AG04449 (cell line): ENCODE measurements around the gene USP7.

Source experiments
- CTCF ChIA-PET: fragments of 350-600 bp; formaldehyde crosslinking; extraction: SDS; loops from one replicate; lab custom pipeline; 2021; ENCODE audit warnings: antibody characterized with exemption; lab: Yijun Ruan, JAX
- POLR2A ChIA-PET: fragments of 400-600, 350-600 bp; formaldehyde crosslinking; extraction: SDS; loops from one replicate; lab custom pipeline; 2020; ENCODE audit warnings: antibody characterized with exemption, inconsistent platforms; lab: Yijun Ruan, JAX
- DNase-seq: peaks from one replicate; pipeline ENCODE4 v3.0.0-alpha.2; 2010; ENCODE audit warnings: low read depth, low spot score
- H3K4me3 ChIP-seq: 2 replicates; pipeline ENCODE4 v1.5.1; 2011; ENCODE audit warnings: low read depth, mild to moderate bottlenecking, control low read depth, low read length
- CTCF ChIP-seq: IDR thresholded peaks from one replicate; pipeline ENCODE4 v1.5.1; 2011; ENCODE audit warnings: mild to moderate bottlenecking, moderate library complexity, low read length, control low read depth, inconsistent platforms; ENCODE audit not compliant: insufficient read depth; ENCODE audit errors: missing control alignments

Gene USP7

GRCh38 chr16:8937803-8938202 is 25.9 kb downstream of the USP7 start:
- H3K4me3 ChIP-seq = no peak overlapping the region
- DNase-seq = no peak
- CTCF ChIA-PET = interaction anchor here (2.1 to 4.9 kb wide), 3 partner anchors 13 to 70 kb away, joined by 4 to 26 read pairs (median 9); no protein-coding TSS in a partner anchor
- TF ChIP-seq CTCF = no peak
- POLR2A ChIA-PET = interaction anchor here (0.7 kb wide), 1 partner anchor 153 kb away, joined by 3 read pairs; the partner anchor contains the start of gene HAPSTR1

- CTCF ChIA-PET = interaction anchor here (0.9 to 4.9 kb wide), 13 partner anchors 9 to 198 kb away, joined by 3 to 26 read pairs (median 4); no protein-coding TSS in a partner anchor
- TF ChIP-seq CTCF = peak; percentile 64
These were observed 27.3 kb downstream of the USP7 start for GRCh38 chr16:8936421-8936820.

GRCh38 chr16:8935989-8936388 is 27.7 kb downstream of the USP7 start:
- POLR2A ChIA-PET = interaction anchor here (0.7 kb wide), 1 partner anchor 29 kb away, joined by 3 read pairs; no protein-coding TSS in a partner anchor
- no peak for TF ChIP-seq CTCF
- DNase-seq = no peak

More at GRCh38 chr16:8936421-8936820, 27.3 kb downstream of the USP7 start:
- POLR2A ChIA-PET = no interaction called here
- H3K4me3 ChIP-seq = no peak overlapping the region
- no peak for DNase-seq

GRCh38 chr16:8934601-8935000 is 29.1 kb downstream of the USP7 start:
- no peak for DNase-seq
- no peak overlapping the region for H3K4me3 ChIP-seq
- ChIA-PET POLR2A (no interaction called here), CTCF (interaction anchor here (0.5 to 4.9 kb wide), 8 partner anchors 8 to 200 kb away, joined by 3 to 26 read pairs (median 3); no protein-coding TSS in a partner anchor)
- no peak for TF ChIP-seq CTCF

More at GRCh38 chr16:8935989-8936388, 27.7 kb downstream of the USP7 start:
- H3K4me3 ChIP-seq = no peak overlapping the region
- CTCF ChIA-PET = interaction anchor here (0.9 to 4.9 kb wide), 11 partner anchors 8 to 199 kb away, joined by 3 to 26 read pairs (median 4); no protein-coding TSS in a partner anchor

- ChIA-PET CTCF (interaction anchor here (2.0 kb wide), 1 partner anchor 52 kb away, joined by 7 read pairs; no protein-coding TSS in a partner anchor), POLR2A (no interaction called here)
- no peak for TF ChIP-seq CTCF
- no peak for DNase-seq
- H3K4me3 ChIP-seq = no peak overlapping the region
These were observed 31.8 kb downstream of the USP7 start for GRCh38 chr16:8931859-8932258.

- POLR2A ChIA-PET = no interaction called here
- CTCF ChIA-PET = interaction anchor here (1.0 to 1.5 kb wide), 2 partner anchors 30 to 79 kb away, joined by 3 to 5 read pairs; no protein-coding TSS in a partner anchor
- no peak for DNase-seq
- no peak overlapping the region for H3K4me3 ChIP-seq
- TF ChIP-seq CTCF = no peak
These were observed 34.5 kb downstream of the USP7 start for GRCh38 chr16:8929086-8929748.
